HepG2 (cell line): ENCODE results near the gene ARL4D. TPM values are rescaled to one million over a fixed set of nuclear protein-coding genes. Genes with fewer than 3 reads are reported as not detected.

ENCODE experiments used
- AHDC1 ChIP-seq: sonication (generic); formaldehyde crosslinking; IDR thresholded peaks from 2 replicates; pipeline ENCODE4 v1.5.1; 2020; ENCODE audit warnings: mild to moderate bottlenecking, missing genetic modification reagents, borderline replicate concordance
- ARNT2 ChIP-seq: sonication (generic); formaldehyde crosslinking; IDR thresholded peaks from 2 replicates; pipeline ENCODE4 v1.8.0; 2022; ENCODE audit warnings: mild to moderate bottlenecking, low read depth, missing genetic modification reagents, moderate library complexity
- CCAR2 ChIP-seq: fragments of 200-400 bp; formaldehyde crosslinking; optimal IDR thresholded peaks from 2 replicates; pipeline ENCODE3; 2018; ENCODE audit warnings: low read depth, mild to moderate bottlenecking, low read length, moderate library complexity
- CENPT ChIP-seq: sonication (generic); formaldehyde crosslinking; IDR thresholded peaks from 2 replicates; pipeline ENCODE4 v1.8.0; 2022; ENCODE audit warnings: low read depth, mild to moderate bottlenecking, moderate library complexity, missing genetic modification reagents
- GATAD1 ChIP-seq: IDR thresholded peaks from 2 replicates; pipeline ENCODE4 v1.6.1; 2016; ENCODE audit warnings: missing genetic modification reagents, missing compliant biosample characterization
- SALL1 ChIP-seq: sonication (generic); formaldehyde crosslinking; IDR thresholded peaks from 2 replicates; pipeline ENCODE4 v1.8.0; 2022; ENCODE audit warnings: mild to moderate bottlenecking, missing genetic modification reagents
- SOX5 ChIP-seq: IDR thresholded peaks from 2 replicates; pipeline ENCODE4 v1.6.1; 2016; ENCODE audit warnings: borderline replicate concordance
- ZFAT ChIP-seq: sonication (generic); formaldehyde crosslinking; conservative IDR thresholded peaks from 2 replicates; pipeline ENCODE4 v1.8.1; 2023; ENCODE audit warnings: missing genetic modification reagents, inconsistent platforms
- ZFX ChIP-seq: sonication (generic); formaldehyde crosslinking; IDR thresholded peaks from 2 replicates; pipeline ENCODE4 v1.4.0; 2020; ENCODE audit warnings: mild to moderate bottlenecking, low read depth, missing genetic modification reagents, moderate library complexity
- ZNF136 ChIP-seq: sonication (generic); formaldehyde crosslinking; IDR thresholded peaks from 2 replicates; pipeline ENCODE4 v1.8.1; 2022; ENCODE audit warnings: low read depth, mild to moderate bottlenecking, moderate library complexity, missing genetic modification reagents
- ZNF30 ChIP-seq: sonication (generic); formaldehyde crosslinking; IDR thresholded peaks from 2 replicates; pipeline ENCODE4 v1.5.0; 2020; ENCODE audit warnings: mild to moderate bottlenecking, missing genetic modification reagents
- ZNF430 ChIP-seq: sonication (generic); formaldehyde crosslinking; IDR thresholded peaks from 2 replicates; pipeline ENCODE4 v1.9.0; 2021; ENCODE audit warnings: mild to moderate bottlenecking, missing genetic modification reagents
- ZNF572 ChIP-seq: sonication (generic); formaldehyde crosslinking; IDR thresholded peaks from 2 replicates; pipeline ENCODE4 v1.5.1; 2020; ENCODE audit warnings: mild to moderate bottlenecking, missing genetic modification reagents
- ZNF713 ChIP-seq: sonication (generic); formaldehyde crosslinking; IDR thresholded peaks from 2 replicates; pipeline ENCODE4 v1.4.0; 2020; ENCODE audit warnings: mild to moderate bottlenecking, missing genetic modification reagents
- ZNF776 ChIP-seq: sonication (generic); formaldehyde crosslinking; IDR thresholded peaks from 2 replicates; pipeline ENCODE4 v1.4.0; 2020; ENCODE audit warnings: mild to moderate bottlenecking, missing genetic modification reagents
- ZNF781 ChIP-seq: sonication (generic); formaldehyde crosslinking; IDR thresholded peaks from 2 replicates; pipeline ENCODE4 v1.5.1; 2020; ENCODE audit warnings: borderline replicate concordance, mild to moderate bottlenecking, missing genetic modification reagents; ENCODE audit errors: not compliant biosample characterization
- ZUFSP ChIP-seq: sonication (generic); formaldehyde crosslinking; IDR thresholded peaks from 2 replicates; pipeline ENCODE4 v1.9.0; 2021; ENCODE audit warnings: missing genetic modification reagents, mild to moderate bottlenecking, borderline replicate concordance
- polyA plus RNA-seq, 8 experiments: library from polyadenylated mRNA; depleted of rRNA in 3 of 8; stranded (reverse) in 7 of 8; unstranded in 1 of 8; fragments of >200 nt; fragmentation: Illumina TruSeq in 4 of 8; extraction: Trizol in 4 of 8; gene quantifications; 2 replicates each; pipeline versions ENCODE4 v1.2.1 to v1.2.3, GENCODE V29; 2011 to 2016; ENCODE audit warnings: low read depth in 4 of 8, missing spikeins in 1 of 8, mixed read lengths in 1 of 8; ENCODE audit not compliant: insufficient read depth in 1 of 8
- total RNA-seq, 5 experiments: library from RNA; depleted of rRNA; stranded (reverse); fragments of >200 nt; fragmentation: Illumina TruSeq; extraction: Trizol; gene quantifications; 2 replicates each; pipeline ENCODE4 v1.2.3, GENCODE V29; 2016; ENCODE audit warnings: low read depth in 1 of 5
- TF ChIP-seq, protein P1 (sequence below): sonication (generic); formaldehyde crosslinking; IDR thresholded peaks from 2 replicates; pipeline ENCODE4 v1.5.1; 2020; ENCODE audit warnings: missing genetic modification reagents, mild to moderate bottlenecking, borderline replicate concordance
- TF ChIP-seq, protein P2 (sequence below): sonication (generic); formaldehyde crosslinking; IDR thresholded peaks from 2 replicates; pipeline ENCODE4 v1.4.0; 2020; ENCODE audit warnings: missing genetic modification reagents

Gene ARL4D
- total and polyA plus RNA-seq, 2 of the 13 experiments (the other 11 are each of a cell fraction or from before 2014, with no cell fraction given): 9.0 to 25.9 TPM

GRCh38 chr17:43388359-43389045 lies 10.3 kb upstream of the ARL4D start (continued):
- TF ChIP-seq ZNF430 (CRISPR knock-in tag): 0 out of 2 replicates have a peak, but pooled peaks have one; percentile 45
- TF ChIP-seq ZFX (CRISPR knock-in tag): peak; percentile 92
- peak; percentile 77 for TF ChIP-seq SALL1 (CRISPR knock-in tag)
- no peak for TF ChIP-seq ZNF781 (CRISPR knock-in tag)
- no peak for TF ChIP-seq ZNF776 (CRISPR knock-in tag)
- 0 out of 2 replicates have a peak, but pooled peaks have one; percentile 22 for TF ChIP-seq AHDC1
- TF ChIP-seq SOX5: peak; percentile 20; the same call in 1 of the 2 replicates
- peak; percentile 94 for TF ChIP-seq ZNF572 (CRISPR knock-in tag)
- no peak for TF ChIP-seq ZUFSP (CRISPR knock-in tag)
- TF ChIP-seq CCAR2: no peak
- TF ChIP-seq ZFAT (CRISPR knock-in tag): no peak
- TF ChIP-seq, protein P1, sequence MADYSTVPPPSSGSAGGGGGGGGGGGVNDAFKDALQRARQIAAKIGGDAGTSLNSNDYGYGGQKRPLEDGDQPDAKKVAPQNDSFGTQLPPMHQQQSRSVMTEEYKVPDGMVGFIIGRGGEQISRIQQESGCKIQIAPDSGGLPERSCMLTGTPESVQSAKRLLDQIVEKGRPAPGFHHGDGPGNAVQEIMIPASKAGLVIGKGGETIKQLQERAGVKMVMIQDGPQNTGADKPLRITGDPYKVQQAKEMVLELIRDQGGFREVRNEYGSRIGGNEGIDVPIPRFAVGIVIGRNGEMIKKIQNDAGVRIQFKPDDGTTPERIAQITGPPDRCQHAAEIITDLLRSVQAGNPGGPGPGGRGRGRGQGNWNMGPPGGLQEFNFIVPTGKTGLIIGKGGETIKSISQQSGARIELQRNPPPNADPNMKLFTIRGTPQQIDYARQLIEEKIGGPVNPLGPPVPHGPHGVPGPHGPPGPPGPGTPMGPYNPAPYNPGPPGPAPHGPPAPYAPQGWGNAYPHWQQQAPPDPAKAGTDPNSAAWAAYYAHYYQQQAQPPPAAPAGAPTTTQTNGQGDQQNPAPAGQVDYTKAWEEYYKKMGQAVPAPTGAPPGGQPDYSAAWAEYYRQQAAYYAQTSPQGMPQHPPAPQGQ (CRISPR knock-in tag): no peak
- TF ChIP-seq, protein P2, sequence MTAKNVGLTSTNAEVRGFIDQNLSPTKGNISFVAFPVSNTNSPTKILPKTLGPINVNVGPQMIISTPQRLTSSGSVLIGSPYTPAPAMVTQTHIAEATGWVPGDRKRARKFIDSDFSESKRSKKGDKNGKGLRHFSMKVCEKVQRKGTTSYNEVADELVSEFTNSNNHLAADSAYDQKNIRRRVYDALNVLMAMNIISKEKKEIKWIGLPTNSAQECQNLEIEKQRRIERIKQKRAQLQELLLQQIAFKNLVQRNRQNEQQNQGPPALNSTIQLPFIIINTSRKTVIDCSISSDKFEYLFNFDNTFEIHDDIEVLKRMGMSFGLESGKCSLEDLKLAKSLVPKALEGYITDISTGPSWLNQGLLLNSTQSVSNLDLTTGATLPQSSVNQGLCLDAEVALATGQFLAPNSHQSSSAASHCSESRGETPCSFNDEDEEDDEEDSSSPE (CRISPR knock-in tag): no peak; the same call in none of the 2 replicates
- TF ChIP-seq CENPT (CRISPR knock-in tag): no peak
- TF ChIP-seq ZNF30: no peak
- no peak for TF ChIP-seq ZNF136 (CRISPR knock-in tag)
- TF ChIP-seq ARNT2 (CRISPR knock-in tag): 0 out of 2 replicates have a peak, but pooled peaks have one; percentile 19
- TF ChIP-seq ZNF713 (CRISPR knock-in tag): 0 out of 2 replicates have a peak, but pooled peaks have one; percentile 21
- TF ChIP-seq GATAD1 (CRISPR knock-in tag): peak; percentile 35; the same call in 1 of the 2 replicates
